AG04450 (cell line): ENCODE data around the gene SFT2D3. TPM values are rescaled to one million over a fixed set of nuclear protein-coding genes. Genes with fewer than 3 reads are reported as not detected.

Source experiments
- CTCF ChIA-PET: fragments of 300-600, 350-600 bp; formaldehyde crosslinking; extraction: SDS; loops from one replicate; lab custom pipeline; 2022; ENCODE audit warnings: antibody characterized with exemption, inconsistent platforms; lab: Charles Lee
- POLR2A ChIA-PET: fragments of 350-600 bp; formaldehyde crosslinking; extraction: SDS; loops from one replicate; lab custom pipeline; 2021; ENCODE audit warnings: antibody characterized with exemption, inconsistent platforms; lab: Yijun Ruan, JAX
- DNase-seq: peaks from one replicate; pipeline ENCODE4 v3.0.0-alpha.2; 2011; ENCODE audit warnings: low read depth, low spot score
- H3K27ac ChIP-seq: one replicate; pipeline ENCODE4 v1.5.1; 2012; ENCODE audit warnings: low read depth, low read length, control low read depth
- H3K27me3 ChIP-seq: one replicate; pipeline ENCODE4 v1.6.0; 2012; ENCODE audit warnings: low read length; ENCODE audit not compliant: control insufficient read depth, insufficient read depth
- H3K4me3 ChIP-seq: 2 replicates; pipeline ENCODE4 v1.5.1; 2011; ENCODE audit warnings: mild to moderate bottlenecking, low read depth, low read length, control low read depth
- H3K9me3 ChIP-seq: 2 replicates; pipeline ENCODE4 v1.5.1; 2012; ENCODE audit warnings: low read length; ENCODE audit not compliant: control insufficient read depth, insufficient read depth
- polyA plus RNA-seq: library from polyadenylated mRNA; depleted of rRNA; stranded (reverse); fragments of >200 nt; gene quantifications from 2 replicates; pipeline ENCODE4 v1.2.3, GENCODE V29; 2011
- TF ChIP-seq, protein P1 (sequence below): IDR thresholded peaks from 2 replicates; pipeline ENCODE4 v1.5.1; 2011; ENCODE audit warnings: low read depth, low read length, control low read depth, inconsistent platforms

SFT2D3 gene
- polyA plus RNA-seq, 1 experiment = 5.3 TPM

DNA sequence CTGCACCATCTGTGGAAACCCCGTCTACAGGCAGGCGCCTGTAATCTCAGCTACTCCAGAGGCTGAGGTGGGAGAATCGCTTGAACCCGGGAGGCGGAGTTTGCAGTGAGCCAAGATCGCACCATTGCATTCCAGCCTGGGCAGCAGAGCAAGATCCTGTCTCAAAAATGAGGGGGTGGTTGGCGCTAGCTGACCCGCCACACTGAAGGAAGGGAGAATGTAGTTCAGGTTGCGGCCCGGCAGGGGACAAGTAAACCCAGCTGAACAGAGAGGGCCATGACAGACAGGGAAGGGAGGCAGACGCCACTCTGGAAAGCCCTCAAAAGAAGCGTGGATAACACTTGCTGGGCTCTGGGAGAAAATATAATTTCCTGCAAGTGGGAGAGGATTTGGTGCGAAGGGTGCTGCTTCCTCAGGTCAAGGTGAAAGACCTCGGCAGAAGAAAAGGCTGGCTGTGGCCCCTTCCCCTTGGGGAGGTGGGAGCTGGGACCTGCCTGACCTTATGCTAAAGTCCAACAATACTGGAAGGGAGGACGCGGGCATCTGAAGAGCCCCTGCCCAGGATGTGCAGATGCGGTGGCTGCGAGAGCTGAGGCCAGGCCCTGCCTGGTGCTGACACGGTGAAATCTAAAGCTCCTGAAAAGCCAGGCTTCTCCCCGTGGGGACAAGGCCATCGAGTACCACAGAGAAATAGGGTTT is 3.7 kb upstream of the SFT2D3 start:
- no peak for DNase-seq
- Histone ChIP-seq H3K4me3 (no peak overlapping the region), H3K27ac (no peak overlapping the region), H3K27me3 (no peaks in the 10 kb centered on the region), H3K9me3 (no peaks in the 10 kb centered on the region; the same call in 1 of the 2 replicates)
- TF ChIP-seq, protein P1, sequence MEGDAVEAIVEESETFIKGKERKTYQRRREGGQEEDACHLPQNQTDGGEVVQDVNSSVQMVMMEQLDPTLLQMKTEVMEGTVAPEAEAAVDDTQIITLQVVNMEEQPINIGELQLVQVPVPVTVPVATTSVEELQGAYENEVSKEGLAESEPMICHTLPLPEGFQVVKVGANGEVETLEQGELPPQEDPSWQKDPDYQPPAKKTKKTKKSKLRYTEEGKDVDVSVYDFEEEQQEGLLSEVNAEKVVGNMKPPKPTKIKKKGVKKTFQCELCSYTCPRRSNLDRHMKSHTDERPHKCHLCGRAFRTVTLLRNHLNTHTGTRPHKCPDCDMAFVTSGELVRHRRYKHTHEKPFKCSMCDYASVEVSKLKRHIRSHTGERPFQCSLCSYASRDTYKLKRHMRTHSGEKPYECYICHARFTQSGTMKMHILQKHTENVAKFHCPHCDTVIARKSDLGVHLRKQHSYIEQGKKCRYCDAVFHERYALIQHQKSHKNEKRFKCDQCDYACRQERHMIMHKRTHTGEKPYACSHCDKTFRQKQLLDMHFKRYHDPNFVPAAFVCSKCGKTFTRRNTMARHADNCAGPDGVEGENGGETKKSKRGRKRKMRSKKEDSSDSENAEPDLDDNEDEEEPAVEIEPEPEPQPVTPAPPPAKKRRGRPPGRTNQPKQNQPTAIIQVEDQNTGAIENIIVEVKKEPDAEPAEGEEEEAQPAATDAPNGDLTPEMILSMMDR = no peak
- ChIA-PET POLR2A (no interaction called here), CTCF (no interaction called here)

DNA sequence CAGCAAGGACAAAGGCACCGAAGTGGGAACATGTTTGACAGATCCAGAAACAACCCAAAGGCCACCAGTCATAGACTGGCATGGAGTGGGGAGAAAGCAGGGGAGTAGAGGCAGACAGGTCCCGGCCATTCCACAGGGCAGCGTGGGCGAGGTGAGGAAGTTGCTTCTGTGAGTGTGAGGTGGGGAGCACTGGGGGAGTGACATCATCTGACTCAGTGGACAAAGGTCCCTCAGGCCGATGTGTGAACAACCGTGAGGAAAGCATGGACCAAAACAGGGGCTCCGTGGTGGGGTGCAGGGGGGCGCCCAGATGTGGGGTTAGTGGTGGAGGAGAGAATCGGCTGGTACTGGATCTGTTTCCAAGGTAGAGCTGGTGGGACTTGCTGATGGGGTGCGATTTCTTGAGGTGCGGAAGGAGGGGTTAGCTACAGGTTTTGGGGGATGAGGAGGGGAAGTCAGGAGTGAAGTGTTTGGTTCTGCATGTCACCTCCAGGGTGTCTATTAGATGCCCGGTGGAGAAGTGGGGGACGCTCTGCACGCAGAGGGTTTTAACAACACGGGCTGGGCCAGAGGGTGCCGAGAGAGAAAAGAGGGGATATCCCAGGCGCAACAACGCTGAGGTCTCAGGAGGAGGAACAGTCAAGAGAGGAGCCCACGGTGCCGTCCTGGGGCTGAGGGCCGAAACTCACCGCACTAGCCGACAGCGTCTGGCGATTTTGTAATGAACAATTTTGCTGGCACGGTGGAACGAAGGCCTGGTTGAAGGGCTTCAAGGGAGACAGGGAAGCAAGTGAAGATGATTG is 2.5 kb upstream of the SFT2D3 start:
- Histone ChIP-seq H3K27me3 (no peaks in the 10 kb centered on the region), H3K27ac (no peak overlapping the region), H3K9me3 (no peaks in the 10 kb centered on the region; the same call in 1 of the 2 replicates), H3K4me3 (no peak overlapping the region)
- TF ChIP-seq, protein P1 = no peak
- ChIA-PET CTCF (no interaction called here), POLR2A (no interaction called here)
- no peak for DNase-seq

DNA sequence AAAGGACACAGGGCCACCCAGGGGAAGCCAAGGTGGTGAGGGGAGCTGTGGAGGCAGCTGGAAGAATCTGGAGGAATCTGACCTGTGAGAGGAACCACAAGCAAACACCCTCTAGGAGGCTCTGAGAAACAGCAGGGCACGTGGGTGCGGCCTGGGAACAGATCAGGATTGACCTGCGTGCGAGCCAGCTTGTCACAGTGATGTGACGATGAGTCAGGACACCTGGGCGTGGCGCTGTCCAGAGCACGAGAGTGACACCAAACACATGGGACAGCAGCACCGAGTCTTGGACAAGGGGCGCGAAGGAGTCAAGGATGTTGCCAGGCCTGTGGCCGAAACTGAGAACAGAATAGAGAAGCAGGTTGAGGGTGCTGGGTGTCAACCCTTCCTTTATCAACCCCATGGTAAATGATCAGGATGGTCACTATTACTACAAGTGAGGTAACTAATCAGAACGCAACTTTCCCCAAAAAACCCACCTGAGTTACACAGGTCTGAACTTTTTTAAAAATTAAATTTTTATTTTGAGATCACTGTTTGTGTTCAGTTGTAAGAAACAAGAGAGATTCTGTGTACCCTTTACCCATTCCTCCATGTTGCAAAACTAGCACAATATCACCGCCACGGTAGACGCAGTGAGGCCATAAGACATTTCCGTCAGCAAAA is 637 bp upstream of the SFT2D3 start:
- Histone ChIP-seq H3K9me3 (no peaks in the 10 kb centered on the region; the same call in 1 of the 2 replicates), H3K27me3 (no peaks in the 10 kb centered on the region), H3K4me3 (peak overlapping the region; percentile 80), H3K27ac (peak overlapping the region; percentile 43)
- DNase-seq = no peak
- ChIA-PET POLR2A (interaction anchor here (1.0 kb wide), 2 partner anchors 50 to 105 kb away, joined by 3 to 5 read pairs; no protein-coding TSS in a partner anchor), CTCF (no interaction called here)
- TF ChIP-seq, protein P1 = no peak

DNA sequence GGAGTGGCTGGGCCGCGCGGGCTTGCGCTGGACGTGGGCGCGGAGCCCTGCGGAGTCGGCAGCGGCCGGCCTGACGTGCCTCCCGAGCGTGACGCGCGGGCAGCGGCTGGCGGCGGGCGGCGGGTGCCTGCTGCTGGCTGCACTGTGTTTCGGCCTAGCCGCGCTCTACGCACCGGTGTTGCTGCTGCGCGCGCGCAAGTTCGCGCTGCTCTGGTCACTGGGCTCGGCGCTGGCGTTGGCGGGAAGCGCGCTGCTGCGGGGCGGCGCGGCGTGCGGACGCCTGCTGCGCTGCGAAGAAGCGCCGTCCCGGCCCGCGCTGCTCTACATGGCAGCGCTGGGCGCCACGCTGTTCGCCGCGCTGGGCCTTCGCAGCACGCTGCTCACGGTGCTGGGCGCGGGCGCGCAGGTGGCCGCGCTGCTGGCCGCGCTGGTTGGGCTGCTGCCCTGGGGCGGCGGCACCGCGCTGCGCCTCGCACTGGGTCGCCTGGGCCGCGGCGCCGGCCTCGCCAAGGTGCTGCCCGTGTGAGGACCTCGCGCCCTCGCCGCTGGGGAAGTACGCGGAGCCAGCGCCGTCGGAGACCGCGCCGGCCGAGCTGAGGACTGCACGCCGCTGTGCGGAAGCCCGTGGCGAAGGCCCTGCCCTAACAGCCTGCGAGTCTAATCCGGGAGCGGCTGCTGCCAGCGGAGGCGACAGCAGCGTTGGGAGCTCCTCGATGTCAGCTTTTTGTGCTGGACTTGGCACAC is 526 bp downstream of the SFT2D3 start:
- H3K27me3 ChIP-seq = no peaks in the 10 kb centered on the region
- H3K4me3 ChIP-seq = peak overlapping the region; percentile 80
- ChIA-PET CTCF (no interaction called here), POLR2A (interaction anchor here (0.6 to 1.3 kb wide), 4 partner anchors 9 to 106 kb away, joined by 3 to 5 read pairs (median 4); no protein-coding TSS in a partner anchor)
- peak overlapping the region; percentile 53 for H3K27ac ChIP-seq
- TF ChIP-seq, protein P1 = peak; percentile 25
- no peak for DNase-seq
- H3K9me3 ChIP-seq = no peaks in the 10 kb centered on the region
